Caco-2 (cell line): ENCODE data around the gene GRID1. TPM values are rescaled to one million over a fixed set of nuclear protein-coding genes. Genes with fewer than 3 reads are reported as not detected.

Experiments used
- BruUV-seq: library from RNA; stranded (reverse); fragments of 400-500 nt; replicated peaks from 2 replicates; lab custom pipeline; 2021; lab: Mats Ljungman, UMichigan
- CTCF ChIA-PET: fragments of 300-600 bp; sonication (Branson Sonifier 250); formaldehyde crosslinking; loops from one replicate; lab custom pipeline; 2022; ENCODE audit warnings: antibody characterized with exemption; lab: Charles Lee
- POLR2A ChIA-PET: fragments of 300-600 bp; sonication (Branson Sonifier 250); formaldehyde crosslinking; loops from one replicate; lab custom pipeline; 2022; ENCODE audit warnings: antibody characterized with exemption; lab: Charles Lee
- DNase-seq, 2 experiments: peaks; one replicate each; pipeline versions ENCODE4 v3.0.0 to v3.0.0-alpha.2; 2020 to 2022
- H3K27me3 ChIP-seq: replicated peaks from 2 replicates; pipeline ENCODE4 v1.6.0; 2011; ENCODE audit warnings: low read length; ENCODE audit not compliant: control insufficient read depth, insufficient read depth
- H3K36me3 ChIP-seq: 2 replicates; pipeline ENCODE4 v1.5.1; 2011; ENCODE audit warnings: low read length; ENCODE audit not compliant: control insufficient read depth, insufficient read depth
- H3K4me1 ChIP-seq: fragments of 250-450 bp; sonication (Bioruptor Pico); 2 replicates; pipeline ENCODE4 v1.5.1; 2020; ENCODE audit warnings: mild to moderate bottlenecking
- H3K4me3 ChIP-seq: 2 replicates; pipeline ENCODE4 v1.5.1; 2011; ENCODE audit warnings: low read depth, mild to moderate bottlenecking, control low read depth, low read length
- H3K9me3 ChIP-seq: fragments of 250-450 bp; sonication (Bioruptor Pico); 2 replicates; pipeline ENCODE4 v1.5.1; 2020; ENCODE audit warnings: mild to moderate bottlenecking, moderate library complexity
- H3K27ac Mint-ChIP-seq: one replicate; pipeline ENCODE4 v1.8.0; 2022; ENCODE audit warnings: mixed read lengths; ENCODE audit not compliant: unreplicated experiment
- H3K27me3 Mint-ChIP-seq: one replicate; pipeline ENCODE4 v1.8.0; 2022; ENCODE audit warnings: mixed read lengths; ENCODE audit not compliant: insufficient read depth, unreplicated experiment
- H3K36me3 Mint-ChIP-seq: one replicate; pipeline ENCODE4 v1.8.0; 2022; ENCODE audit warnings: mild to moderate bottlenecking, mixed read lengths; ENCODE audit not compliant: insufficient read depth, unreplicated experiment
- H3K4me1 Mint-ChIP-seq: one replicate; pipeline ENCODE4 v1.8.0; 2022; ENCODE audit warnings: low read depth, mixed read lengths; ENCODE audit not compliant: unreplicated experiment
- H3K4me3 Mint-ChIP-seq: one replicate; pipeline ENCODE4 v1.8.0; 2022; ENCODE audit warnings: mild to moderate bottlenecking, moderate library complexity, mixed read lengths; ENCODE audit not compliant: unreplicated experiment
- H3K9me3 Mint-ChIP-seq: one replicate; pipeline ENCODE4 v1.8.0; 2022; ENCODE audit warnings: mixed read lengths; ENCODE audit not compliant: unreplicated experiment
- CTCF ChIP-seq, 2 experiments: fragments of 200-600 bp in 1 of 2; IDR thresholded peaks; 1 replicate in 1 of 2; 2 replicates in 1 of 2; pipeline versions ENCODE4 v1.5.1 to v1.8.0; 2011 to 2022; ENCODE audit warnings: antibody characterized with exemption in 1 of 2, control low read depth in 1 of 2, inconsistent platforms in 1 of 2, low read depth in 1 of 2, low read length in 1 of 2, mild to moderate bottlenecking in 1 of 2, moderate library complexity in 1 of 2; ENCODE audit not compliant: insufficient read depth in 1 of 2, severe bottlenecking in 1 of 2, unreplicated experiment in 1 of 2
- intact Hi-C: fragments of 100-400 bp; cut with micrococcal nuclease; formaldehyde crosslinking; loops from one replicate; pipeline ENCODE4 v1.10.0; 2022; ENCODE audit not compliant: unreplicated experiment
- total RNA-seq: library from RNA; stranded (reverse); gene quantifications from 2 replicates; pipeline ENCODE4 v1.2.3, GENCODE V29; 2022

The GRID1 gene
- total RNA-seq, 1 experiment from 2014 or later: 8.0 TPM

GRCh38 chr10:85959239-85959638 is 407.4 kb downstream of the GRID1 start:
- Mint-ChIP-seq H3K4me3 (no peak overlapping the region), H3K27me3 (peaks cover 17% of the 10 kb centered on the region), H3K9me3 (no peaks in the 10 kb centered on the region), H3K4me1 (no peaks in the 10 kb centered on the region), H3K36me3 (no peaks in the 10 kb centered on the region), H3K27ac (no peak overlapping the region)
- no peak for TF ChIP-seq CTCF (IDR thresholded peaks at IDR 0.05; ENCODE audit: insufficient read depth in 1 of 2, low read depth in 1 of 2, low read length in 1 of 2, severe bottlenecking in 1 of 2, unreplicated experiment in 1 of 2)
- Histone ChIP-seq H3K36me3 (no peaks in the 10 kb centered on the region), H3K4me3 (no peak overlapping the region), H3K9me3 (no peaks in the 10 kb centered on the region), H3K4me1 (no peaks in the 10 kb centered on the region), H3K27me3 (no peaks in the 10 kb centered on the region)
- DNase-seq: no peak
- intact Hi-C loops: no loop called here
- no TSS peak for BruUV-seq
- POLR2A ChIA-PET: no interaction called here
- CTCF ChIA-PET: no interaction called here

GRCh38 chr10:85950921-85951320 is 415.7 kb downstream of the GRID1 start:
- H3K9me3 Mint-ChIP-seq: no peaks in the 10 kb centered on the region
- ChIA-PET POLR2A (no interaction called here), CTCF (no interaction called here)
- H3K27me3 Mint-ChIP-seq: peaks cover 3% of the 10 kb centered on the region
- H3K36me3 Mint-ChIP-seq: no peaks in the 10 kb centered on the region
- intact Hi-C loops: no loop called here
- H3K27me3 ChIP-seq: 0 out of 2 replicates have a peak, but pooled peaks cover 1% of the 10 kb centered on the region
- H3K36me3 ChIP-seq: no peaks in the 10 kb centered on the region
- no peak overlapping the region for H3K27ac Mint-ChIP-seq
- BruUV-seq: no TSS peak
- H3K4me3 Mint-ChIP-seq: no peak overlapping the region
- H3K4me1 ChIP-seq: no peaks in the 10 kb centered on the region
- H3K4me1 Mint-ChIP-seq: no peaks in the 10 kb centered on the region
- no peak for DNase-seq
- H3K9me3 ChIP-seq: no peaks in the 10 kb centered on the region
- H3K4me3 ChIP-seq: no peak overlapping the region
- TF ChIP-seq CTCF (IDR thresholded peaks at IDR 0.05; ENCODE audit: insufficient read depth in 1 of 2, low read depth in 1 of 2, low read length in 1 of 2, severe bottlenecking in 1 of 2, unreplicated experiment in 1 of 2): no peak

GRCh38 chr10:85946713-85947326 is 419.8 kb downstream of the GRID1 start:
- Histone ChIP-seq H3K36me3 (no peaks in the 10 kb centered on the region), H3K4me3 (no peak overlapping the region), H3K9me3 (no peaks in the 10 kb centered on the region), H3K27me3 (0 out of 2 replicates have a peak, but pooled peaks cover 1% of the 10 kb centered on the region), H3K4me1 (no peaks in the 10 kb centered on the region)
- no peaks in the 10 kb centered on the region for H3K4me1 Mint-ChIP-seq
- TF ChIP-seq CTCF (IDR thresholded peaks at IDR 0.05; ENCODE audit: insufficient read depth in 1 of 2, low read depth in 1 of 2, low read length in 1 of 2, severe bottlenecking in 1 of 2, unreplicated experiment in 1 of 2): no peak
- intact Hi-C loops: no loop called here
- no peaks in the 10 kb centered on the region for H3K9me3 Mint-ChIP-seq
- H3K27me3 Mint-ChIP-seq: peaks cover 8% of the 10 kb centered on the region
- BruUV-seq: no TSS peak
- POLR2A ChIA-PET: no interaction called here
- H3K36me3 Mint-ChIP-seq: no peaks in the 10 kb centered on the region
- no peak overlapping the region for H3K27ac Mint-ChIP-seq
- CTCF ChIA-PET: no interaction called here
- no peak for DNase-seq
- H3K4me3 Mint-ChIP-seq: no peak overlapping the region
